Frontal cortex (tissue), 4 donors: ENCODE measurements around the gene NYAP2. TPM values are rescaled to one million over a fixed set of nuclear protein-coding genes. Genes with fewer than 3 reads are reported as not detected.

Experiments used
- DNase-seq, 2 donors: peaks; one replicate each; pipeline ENCODE4 v3.0.0; 2012; ENCODE audit warnings: low spot score in 2 of 2
- FAIRE-seq: peaks from 2 replicates; lab custom pipeline; 2012; peaks lifted over from hg19 to GRCh38; lab: Jason Lieb, UNC
- small RNA-seq: library from RNA; depleted of rRNA; stranded (forward); fragments of <200 nt; gene quantifications from one replicate; pipeline ENCODE3, GENCODE V24; 2014
- total RNA-seq: library from RNA; depleted of rRNA; stranded (reverse); fragments of >200 nt; gene quantifications from one replicate; pipeline ENCODE4 v1.2.3, GENCODE V29; 2014
- donor health status: control.
- donor health status: control.
- donor health status: control.

NYAP2 gene
- total RNA-seq, 1 donor from 2014 or later: 14.3 TPM

DNA sequence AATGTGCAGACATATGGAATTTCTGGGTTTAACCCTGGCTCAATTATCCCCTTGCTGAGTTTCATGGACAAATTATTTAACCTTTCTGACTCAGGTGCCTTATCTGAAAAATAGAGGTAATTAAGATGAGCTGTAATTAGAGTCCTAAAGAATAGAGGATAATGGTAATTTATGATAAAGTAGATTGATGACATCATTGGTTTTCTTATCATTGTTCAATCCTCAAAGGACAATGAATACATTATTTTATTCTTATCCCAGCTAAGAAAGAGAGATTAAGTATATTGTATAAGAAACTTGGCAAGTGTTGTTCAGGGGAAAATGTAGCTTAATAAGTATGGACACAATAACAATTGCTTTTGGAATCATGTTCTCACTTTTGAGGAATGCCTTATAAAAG, 279.3 kb downstream of the NYAP2 start:
- FAIRE-seq: no peak
- DNase-seq: no peak

DNA sequence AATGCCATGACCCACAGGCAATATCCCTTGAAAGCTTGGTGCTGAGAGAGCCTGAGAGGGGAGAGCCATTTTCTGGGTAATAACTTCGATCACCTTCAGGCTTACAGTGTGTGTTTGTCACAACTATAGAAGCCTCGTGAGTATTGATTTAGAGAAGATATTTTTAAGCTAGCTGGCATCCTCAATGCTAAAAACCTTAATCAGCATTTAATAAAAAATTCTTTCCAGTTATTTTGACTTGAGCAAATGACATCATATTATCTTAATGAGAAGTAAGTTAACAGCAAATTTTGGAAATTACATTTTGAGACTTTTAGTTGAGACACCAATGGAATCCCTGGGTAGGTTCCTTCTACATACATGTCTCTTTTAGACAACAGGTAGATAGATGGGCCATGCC, 283.7 kb downstream of the NYAP2 start:
- FAIRE-seq (no peak), DNase-seq (no peak)

DNA sequence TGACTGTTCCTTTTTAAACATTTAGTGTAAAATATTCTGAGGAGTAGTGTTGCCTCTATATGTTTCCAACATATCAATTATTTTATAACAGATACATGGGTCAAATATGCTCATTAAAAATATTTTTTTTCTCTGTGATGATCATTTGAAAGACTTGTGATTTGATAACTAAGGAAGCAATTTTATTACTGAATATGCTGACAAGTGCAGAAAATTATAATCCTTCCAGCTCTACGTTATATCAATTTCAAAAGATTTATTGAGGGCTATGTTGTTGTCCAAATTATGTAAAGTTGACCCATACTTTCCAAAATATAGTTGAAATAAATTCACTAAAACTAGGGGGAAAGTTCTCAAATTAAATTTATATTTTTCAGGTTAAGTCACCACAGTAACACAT, 290.6 kb downstream of the NYAP2 start:
- FAIRE-seq (no peak), DNase-seq (no peak)

DNA sequence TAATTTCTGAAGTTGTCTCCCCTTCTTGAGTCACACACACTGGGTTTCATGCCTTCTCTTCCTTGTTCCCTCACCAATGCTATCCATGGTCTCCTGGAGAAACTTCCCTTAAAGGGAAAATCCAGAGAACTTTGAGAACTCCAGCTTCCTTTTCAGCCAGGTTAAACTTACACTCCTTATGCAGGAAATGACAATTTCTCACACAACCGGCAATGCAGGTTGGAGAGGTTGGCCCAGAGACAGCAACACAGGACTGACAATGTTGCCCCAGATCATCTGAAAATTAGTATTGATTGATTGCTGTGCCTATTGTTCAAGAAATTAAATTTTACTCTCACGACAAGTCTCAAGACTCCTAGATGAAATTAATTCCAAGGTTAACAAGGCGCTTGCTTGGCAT, 292.2 kb downstream of the NYAP2 start:
- FAIRE-seq (no peak), DNase-seq (no peak)

DNA sequence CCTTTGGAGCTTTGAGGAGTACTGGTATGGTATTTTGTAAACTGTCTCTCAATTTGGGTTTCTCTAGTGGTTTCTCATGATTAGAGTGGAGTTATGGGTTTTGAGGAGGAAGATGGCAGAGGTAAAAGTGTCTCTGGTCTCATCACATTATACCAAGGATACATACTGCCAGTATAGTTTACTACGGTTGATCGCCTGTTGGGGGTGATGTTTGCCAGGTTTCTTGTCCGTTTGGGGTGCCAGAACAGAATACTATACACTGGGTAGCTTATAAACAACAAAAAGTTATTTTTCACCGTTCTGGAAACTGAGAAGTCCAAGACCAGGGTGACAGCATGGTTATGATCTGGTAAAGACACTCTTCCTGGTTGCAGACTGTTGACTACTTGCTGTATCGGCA, 293.7 kb downstream of the NYAP2 start:
- FAIRE-seq (no peak), DNase-seq (no peak)

DNA sequence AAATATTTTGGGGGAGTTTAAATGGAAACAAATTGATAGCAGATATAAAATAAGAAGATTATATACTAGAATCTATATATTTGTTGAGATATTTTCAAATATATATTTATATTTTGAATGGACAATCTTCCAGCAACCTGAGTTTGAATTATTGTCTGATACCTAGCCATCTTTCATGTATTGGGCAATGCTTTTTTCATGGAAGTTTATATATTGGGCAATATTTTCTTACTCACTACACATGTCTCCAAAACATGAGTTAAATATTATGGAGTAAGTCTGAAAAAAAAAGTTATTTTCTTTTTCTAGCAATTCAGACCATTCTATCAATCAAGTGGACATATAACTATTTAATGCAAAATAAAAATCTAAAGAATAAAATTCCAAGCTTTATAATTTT, 295.2 kb downstream of the NYAP2 start:
- DNase-seq (no peak), FAIRE-seq (no peak)

DNA sequence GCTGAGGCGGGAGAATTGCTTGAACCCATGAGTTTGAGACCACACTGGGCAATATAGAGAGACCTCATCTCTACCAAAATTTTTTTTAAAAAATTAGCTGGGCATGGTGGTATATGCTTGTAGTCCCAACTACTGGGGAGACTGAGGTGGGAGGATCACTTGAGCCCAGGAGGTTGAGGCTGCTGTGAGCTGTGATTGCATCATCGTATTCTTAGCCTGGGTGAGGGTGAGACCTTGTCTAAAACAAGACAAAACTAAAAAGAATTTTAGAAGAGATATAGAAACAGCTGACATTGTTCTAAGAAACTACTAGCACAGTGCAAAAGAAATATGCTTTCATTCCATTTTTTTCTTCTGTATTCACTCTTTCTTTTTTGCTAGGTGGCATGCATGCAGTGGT, 298.4 kb downstream of the NYAP2 start:
- DNase-seq (no peak), FAIRE-seq (no peak)

Small RNAs within 50 kb of the gene (small RNA-seq; reads per million reads assigned to genes)
- gene AC016717.1: not detected
